ENCODE results near the gene KNDC1. TPM values are rescaled to one million over a fixed set of nuclear protein-coding genes. Genes with fewer than 3 reads are reported as not detected.
"Not testable (repeated sequence)": the region's sequence is repeated elsewhere in the genome, so short reads cannot be mapped to it uniquely, and the experiment has no call there.

KNDC1 gene
- total RNA-seq, 2 donors from 2014 or later: 0.19 to 0.26 TPM

DNA sequence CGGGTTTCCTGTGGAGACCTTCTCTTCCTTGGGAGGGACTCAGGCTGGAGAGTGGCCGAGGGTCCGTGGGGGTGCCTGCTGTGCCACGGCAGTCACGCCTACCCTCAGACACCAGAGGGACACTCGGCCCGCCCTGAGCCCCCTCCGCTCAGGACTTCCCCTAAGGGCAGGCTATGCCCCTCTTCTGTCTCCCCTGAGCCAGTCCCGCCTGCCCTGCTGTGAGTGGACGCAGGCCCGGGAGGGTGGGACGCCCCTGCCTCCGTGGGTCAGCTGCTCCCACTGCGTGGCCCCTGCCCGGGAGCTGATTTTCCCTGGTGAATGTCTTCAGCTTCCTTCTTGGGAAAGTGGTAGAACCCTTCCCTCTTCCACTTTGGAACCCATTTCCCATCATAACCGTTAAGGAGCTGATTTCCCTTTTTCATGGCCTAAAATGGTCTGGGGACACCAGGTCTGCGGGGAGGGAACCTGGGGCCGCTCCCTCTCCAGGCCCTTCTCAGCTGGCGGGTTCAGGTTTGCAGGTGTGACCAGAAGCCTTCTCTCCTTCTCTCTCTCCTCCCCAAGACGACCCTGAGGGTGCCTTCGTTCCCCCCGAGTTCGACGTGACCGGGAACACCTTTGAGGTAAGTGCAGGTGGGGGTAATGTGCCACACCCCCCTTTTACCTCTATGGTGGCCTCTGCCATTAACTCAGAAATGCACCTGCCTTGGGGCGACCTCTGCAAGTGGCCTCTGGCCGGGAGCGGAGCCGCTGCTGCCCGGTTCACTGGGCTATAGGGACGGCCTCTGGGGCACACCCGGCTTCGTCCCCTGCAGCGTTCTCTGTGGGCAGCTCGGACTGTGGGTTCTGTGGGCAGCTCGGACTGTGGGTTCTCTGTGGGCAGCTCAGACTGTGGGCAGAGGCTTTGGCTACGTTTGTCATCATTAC, 7.9 kb downstream of the KNDC1 start:
- no peaks in the 10 kb centered on the region for H3K4me1 Mint-ChIP-seq
- ATAC-seq (replicated peaks): no peak
- H3K36me3 Mint-ChIP-seq (ENCODE audit: low read depth): no peaks in the 10 kb centered on the region
- H3K27me3 Mint-ChIP-seq: peaks cover under 1% of the 10 kb centered on the region
- H3K27ac Mint-ChIP-seq: no peak overlapping the region
- H3K9me3 Mint-ChIP-seq: no peaks in the 10 kb centered on the region
- H3K4me3 Mint-ChIP-seq: no peak overlapping the region

GRCh38 chr10:133168617-133169031, 8.6 kb downstream of the KNDC1 start:
- no peaks in the 10 kb centered on the region for H3K36me3 Mint-ChIP-seq (ENCODE audit: low read depth)
- ATAC-seq (replicated peaks): no peak
- H3K9me3 Mint-ChIP-seq: no peaks in the 10 kb centered on the region
- no peaks in the 10 kb centered on the region for H3K4me1 Mint-ChIP-seq
- H3K4me3 Mint-ChIP-seq: no peak overlapping the region
- H3K27ac Mint-ChIP-seq: no peak overlapping the region
- H3K27me3 Mint-ChIP-seq: peaks cover 4% of the 10 kb centered on the region

- Mint-ChIP-seq H3K4me1 (no peaks in the 10 kb centered on the region), H3K27me3 (peaks cover 4% of the 10 kb centered on the region), H3K9me3 (no peaks in the 10 kb centered on the region), H3K4me3 (no peak overlapping the region), H3K27ac (no peak overlapping the region), H3K36me3 (ENCODE audit: low read depth) (no peaks in the 10 kb centered on the region)
- ATAC-seq (replicated peaks): no peak
Measured at GRCh38 chr10:133169173-133169947, 9.3 kb downstream of the KNDC1 start.

DNA sequence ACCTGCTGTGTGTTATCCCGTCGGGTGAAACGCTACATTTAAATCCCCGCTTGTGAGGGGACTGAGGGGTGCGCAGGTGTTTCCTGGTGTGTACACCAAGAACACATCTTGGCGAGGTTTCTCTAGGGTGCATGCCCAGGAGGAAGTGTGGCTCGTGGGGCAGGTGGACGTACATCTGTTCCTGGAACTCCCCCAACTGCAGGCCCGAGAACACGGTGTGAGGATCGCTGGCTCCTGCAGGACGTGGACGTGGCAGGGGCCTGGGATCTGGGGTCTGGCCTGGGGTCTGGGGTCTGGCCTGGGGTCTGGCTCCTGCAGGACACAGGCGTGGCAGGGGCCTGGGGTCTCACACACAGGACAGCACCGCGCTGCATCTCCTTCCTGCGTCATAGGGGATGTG, 10.1 kb downstream of the KNDC1 start:
- Mint-ChIP-seq H3K27ac (no peak overlapping the region), H3K36me3 (ENCODE audit: low read depth) (no peaks in the 10 kb centered on the region), H3K9me3 (no peaks in the 10 kb centered on the region), H3K4me1 (no peaks in the 10 kb centered on the region), H3K4me3 (no peak overlapping the region), H3K27me3 (peaks cover 4% of the 10 kb centered on the region)
- no peak for ATAC-seq (replicated peaks)

DNA sequence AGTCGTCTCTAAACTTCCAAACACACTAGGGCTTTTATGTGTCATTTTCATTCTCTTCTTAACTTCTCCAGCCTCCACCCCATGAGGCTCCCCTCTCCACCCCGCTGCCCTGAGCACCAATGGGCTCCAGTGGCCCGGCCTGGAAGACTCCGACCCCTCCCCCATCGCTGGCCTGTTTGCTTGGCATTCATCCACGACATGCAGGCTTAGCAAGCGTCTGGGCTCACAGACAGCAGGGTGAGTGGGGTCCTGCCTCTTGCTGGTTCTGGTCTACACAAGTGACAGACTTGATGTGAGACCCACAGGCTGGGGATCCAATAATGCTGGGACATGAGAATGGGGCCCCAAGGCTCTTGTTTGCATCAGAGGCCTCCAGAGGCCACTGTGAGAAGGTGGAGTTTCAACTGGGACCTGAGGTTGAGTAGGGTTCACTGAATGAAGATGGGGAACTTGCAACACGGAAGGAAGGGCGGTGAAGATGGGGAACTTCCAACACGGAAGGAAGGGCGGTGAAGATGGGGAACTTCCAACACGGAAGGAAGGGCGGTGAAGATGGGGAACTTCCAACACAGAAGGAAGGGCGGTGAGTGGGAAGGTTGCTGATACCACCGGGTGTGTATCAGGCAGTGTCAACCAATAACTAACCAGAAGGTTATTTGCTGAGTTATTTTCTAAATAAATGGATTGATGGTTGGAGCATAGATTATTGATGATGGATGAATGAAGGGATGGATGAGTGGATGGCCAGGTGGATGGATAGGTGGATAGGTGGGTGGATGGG, 14.0 kb downstream of the KNDC1 start:
- Mint-ChIP-seq H3K9me3 (peaks cover 3% of the 10 kb centered on the region), H3K27ac (no peak overlapping the region), H3K4me3 (no peak overlapping the region), H3K36me3 (ENCODE audit: low read depth) (no peaks in the 10 kb centered on the region), H3K27me3 (peaks cover 4% of the 10 kb centered on the region), H3K4me1 (no peaks in the 10 kb centered on the region)
- ATAC-seq (replicated peaks): no peak

GRCh38 chr10:133174689-133175263, 14.8 kb downstream of the KNDC1 start:
- no peak overlapping the region for H3K4me3 Mint-ChIP-seq
- H3K4me1 Mint-ChIP-seq: no peaks in the 10 kb centered on the region
- H3K27ac Mint-ChIP-seq: no peak overlapping the region
- H3K36me3 Mint-ChIP-seq (ENCODE audit: low read depth): no peaks in the 10 kb centered on the region
- no peak for ATAC-seq (replicated peaks)
- peaks cover 3% of the 10 kb centered on the region for H3K9me3 Mint-ChIP-seq
- H3K27me3 Mint-ChIP-seq: peaks cover 4% of the 10 kb centered on the region

DNA sequence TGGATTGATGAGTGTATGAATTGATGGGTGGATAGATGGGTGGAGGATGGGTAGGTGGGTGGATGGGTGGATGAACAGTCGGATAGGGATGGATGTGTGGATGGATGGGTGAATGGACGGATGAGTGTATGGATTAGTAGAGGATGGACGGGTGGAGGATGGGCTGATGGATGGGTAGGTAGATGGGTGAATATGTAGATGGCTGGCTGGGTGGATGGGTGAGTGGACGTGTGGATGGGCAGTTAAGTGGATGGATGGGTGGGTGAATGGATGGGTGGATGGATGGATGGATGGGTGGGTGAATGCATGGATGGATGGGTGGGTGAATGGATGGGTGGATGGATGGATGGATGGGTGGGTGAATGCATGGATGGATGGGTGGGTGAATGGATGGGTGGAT, 15.6 kb downstream of the KNDC1 start:
- not testable (repeated sequence) for H3K4me1 Mint-ChIP-seq; H3K36me3 Mint-ChIP-seq (ENCODE audit: low read depth); H3K27ac Mint-ChIP-seq; H3K4me3 Mint-ChIP-seq; ATAC-seq (replicated peaks); H3K9me3 Mint-ChIP-seq; H3K27me3 Mint-ChIP-seq

- no peaks in the 10 kb centered on the region for H3K4me1 Mint-ChIP-seq
- no peak overlapping the region for H3K27ac Mint-ChIP-seq
- no peaks in the 10 kb centered on the region for H3K36me3 Mint-ChIP-seq (ENCODE audit: low read depth)
- ATAC-seq (replicated peaks): no peak
- H3K9me3 Mint-ChIP-seq: peaks cover 3% of the 10 kb centered on the region
- peaks cover 4% of the 10 kb centered on the region for H3K27me3 Mint-ChIP-seq
- no peak overlapping the region for H3K4me3 Mint-ChIP-seq
Measured at GRCh38 chr10:133176546-133176945, 16.5 kb downstream of the KNDC1 start.

DNA sequence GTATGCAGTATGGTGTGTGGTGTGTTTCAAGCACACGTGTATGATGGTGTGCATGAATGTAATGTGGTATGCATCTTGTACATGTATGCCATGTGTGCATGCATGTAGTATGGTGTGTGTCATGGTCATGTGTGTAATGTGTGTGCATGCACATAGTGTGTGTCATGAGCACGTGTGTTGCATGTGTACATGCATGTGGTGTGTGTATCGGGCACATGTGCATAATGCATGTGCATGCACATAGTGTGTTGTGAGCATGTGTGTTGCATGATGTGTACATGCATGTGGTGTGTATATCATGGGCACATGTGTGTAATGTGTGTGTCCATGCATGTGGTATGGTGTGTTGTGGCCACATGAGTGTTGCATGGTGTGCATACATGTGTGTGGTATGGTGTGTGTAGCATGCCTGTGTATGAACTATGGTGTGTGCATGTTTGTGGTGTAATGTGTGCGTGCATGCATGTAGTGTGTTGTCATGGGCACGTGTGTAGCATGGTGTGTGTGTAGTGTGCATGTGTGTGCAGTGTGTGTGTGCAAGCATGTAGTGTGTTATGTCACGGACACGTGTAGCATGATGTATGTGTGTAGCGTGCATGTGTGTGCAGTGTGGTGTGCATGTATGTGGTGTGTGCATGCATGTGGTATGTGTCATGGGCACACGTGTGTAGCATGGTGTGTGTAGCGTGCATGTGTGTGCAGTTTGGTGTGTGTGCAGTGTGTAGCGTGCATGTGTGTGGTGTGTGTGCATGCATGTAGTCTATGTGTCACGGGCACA, 17.6 kb downstream of the KNDC1 start:
- H3K4me3 Mint-ChIP-seq: no peak overlapping the region
- H3K27ac Mint-ChIP-seq: no peak overlapping the region
- no peak for ATAC-seq (replicated peaks)
- peaks cover 4% of the 10 kb centered on the region for H3K27me3 Mint-ChIP-seq
- no peaks in the 10 kb centered on the region for H3K4me1 Mint-ChIP-seq
- H3K36me3 Mint-ChIP-seq (ENCODE audit: low read depth): no peaks in the 10 kb centered on the region
- peaks cover 3% of the 10 kb centered on the region for H3K9me3 Mint-ChIP-seq

DNA sequence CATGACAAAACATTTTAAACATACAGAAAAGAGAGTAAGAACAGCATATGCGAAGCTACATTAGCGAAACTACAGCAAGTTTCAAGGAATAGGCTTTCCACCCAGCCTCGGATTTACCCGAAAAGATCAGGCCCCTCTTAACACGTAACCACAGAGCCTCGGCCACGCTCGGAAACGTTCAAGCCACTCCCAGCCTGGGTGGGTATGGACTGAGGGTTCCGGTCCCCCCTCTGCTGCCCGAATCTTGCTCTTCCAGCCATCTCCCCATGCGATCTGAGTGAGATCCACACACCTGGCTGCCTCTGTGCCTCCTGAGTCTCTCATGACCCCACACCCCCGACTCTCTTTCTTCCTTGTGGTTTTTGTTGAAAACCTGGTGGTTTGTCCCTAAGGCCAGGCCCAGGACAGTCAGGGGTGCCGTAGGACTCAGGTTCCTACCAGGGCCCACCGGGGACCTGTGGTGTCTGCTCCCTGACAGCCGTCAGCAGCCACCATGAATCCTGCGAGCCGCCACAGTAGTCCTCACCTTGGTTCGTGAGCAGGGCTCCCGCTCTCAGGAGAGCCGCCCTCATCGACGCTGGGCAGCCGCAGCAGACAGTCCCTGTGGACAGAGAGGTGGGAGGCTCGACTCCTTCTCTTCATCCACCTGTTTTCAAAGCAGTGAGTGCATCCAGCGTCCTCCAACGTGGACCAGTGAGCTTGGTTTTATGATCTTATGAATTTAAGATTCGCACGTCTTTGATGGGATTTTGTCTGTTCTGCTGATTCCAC, 18.5 kb downstream of the KNDC1 start:
- Mint-ChIP-seq H3K4me1 (no peaks in the 10 kb centered on the region), H3K4me3 (no peak overlapping the region), H3K36me3 (ENCODE audit: low read depth) (no peaks in the 10 kb centered on the region), H3K27ac (no peak overlapping the region), H3K27me3 (no peaks in the 10 kb centered on the region), H3K9me3 (peaks cover 3% of the 10 kb centered on the region)
- ATAC-seq (replicated peaks): no peak

GRCh38 chr10:133179128-133179520, 19.1 kb downstream of the KNDC1 start:
- H3K36me3 Mint-ChIP-seq (ENCODE audit: low read depth): no peaks in the 10 kb centered on the region
- H3K4me1 Mint-ChIP-seq: no peaks in the 10 kb centered on the region
- ATAC-seq (replicated peaks): no peak
- H3K9me3 Mint-ChIP-seq: peaks cover 3% of the 10 kb centered on the region
- no peak overlapping the region for H3K4me3 Mint-ChIP-seq
- H3K27ac Mint-ChIP-seq: no peak overlapping the region
- no peaks in the 10 kb centered on the region for H3K27me3 Mint-ChIP-seq

- no peak overlapping the region for H3K27ac Mint-ChIP-seq
- H3K4me3 Mint-ChIP-seq: no peak overlapping the region
- ATAC-seq (replicated peaks): no peak
- H3K27me3 Mint-ChIP-seq: no peaks in the 10 kb centered on the region
- H3K4me1 Mint-ChIP-seq: no peaks in the 10 kb centered on the region
- H3K9me3 Mint-ChIP-seq: peaks cover 3% of the 10 kb centered on the region
- H3K36me3 Mint-ChIP-seq (ENCODE audit: low read depth): no peaks in the 10 kb centered on the region
Measured at GRCh38 chr10:133179651-133180050, 19.6 kb downstream of the KNDC1 start.

Measured in activated T-helper 17 cell treated with anti-CD3 and anti-CD28 coated beads, Interleukin-2, amount 50 U/mL, for 72 hours (primary cell).